HEK293 (cell line): ENCODE data around the gene NTSR1.

Source experiments
- CTCF ChIA-PET: fragments of 350-600 bp; formaldehyde crosslinking; extraction: SDS; loops from one replicate; lab custom pipeline; 2021; ENCODE audit warnings: antibody characterized with exemption; lab: Yijun Ruan, JAX
- POLR2A ChIA-PET: fragments of 300-600 bp; formaldehyde crosslinking; extraction: SDS; loops from one replicate; lab custom pipeline; 2020; ENCODE audit warnings: antibody characterized with exemption, inconsistent platforms; lab: Yijun Ruan, JAX
- H3K27ac ChIP-seq: fragments of 200-500 bp; sonication (Bioruptor generic); 2 replicates; pipeline ENCODE4 v1.5.1; 2014; ENCODE audit warnings: low read depth, low read length, control low read depth, inconsistent platforms; ENCODE audit errors: extremely low read depth
- H3K36me3 ChIP-seq, 2 experiments: fragments of 200-500 bp in 1 of 2; sonication (Bioruptor generic) in 1 of 2; 1 replicate in 1 of 2; 2 replicates in 1 of 2; pipeline ENCODE4 v1.5.1; 2014 to 2017; ENCODE audit warnings: inconsistent platforms in 2 of 2, low read length in 2 of 2; ENCODE audit not compliant: control insufficient read depth in 2 of 2, insufficient read depth in 1 of 2
- H3K4me1 ChIP-seq: fragments of 200-500 bp; sonication (Bioruptor generic); 2 replicates; pipeline ENCODE4 v1.5.1; 2014; ENCODE audit warnings: mild to moderate bottlenecking, low read length, inconsistent platforms; ENCODE audit not compliant: control insufficient read depth, insufficient read depth
- H3K4me3 ChIP-seq: 2 replicates; pipeline ENCODE4 v1.5.1; 2011; ENCODE audit warnings: low read depth, mild to moderate bottlenecking, control low read depth, low read length, moderate library complexity
- H3K9me3 ChIP-seq: fragments of 200-500 bp; sonication (Bioruptor generic); 2 replicates; pipeline ENCODE4 v1.5.1; 2014; ENCODE audit warnings: low read depth, low read length, inconsistent platforms; ENCODE audit not compliant: control insufficient read depth, insufficient read depth
- GLI4 ChIP-seq: fragments of 450-650 bp; formaldehyde crosslinking; IDR thresholded peaks from 2 replicates; pipeline ENCODE4 v1.5.1; 2016; ENCODE audit warnings: missing biosample characterization, missing genetic modification characterization
- GLIS1 ChIP-seq: fragments of 450-650 bp; formaldehyde crosslinking; IDR thresholded peaks from 2 replicates; pipeline ENCODE4 v1.5.1; 2016; ENCODE audit warnings: missing biosample characterization, missing genetic modification characterization
- INSM2 ChIP-seq: fragments of 450-650 bp; formaldehyde crosslinking; IDR thresholded peaks from 2 replicates; pipeline ENCODE4 v1.5.1; 2016; ENCODE audit warnings: missing biosample characterization, missing genetic modification characterization
- KLF9 ChIP-seq: fragments of 450-650 bp; formaldehyde crosslinking; IDR thresholded peaks from 2 replicates; pipeline ENCODE4 v1.5.1; 2016; ENCODE audit warnings: missing biosample characterization, missing genetic modification characterization, low read depth
- MEIS1 ChIP-seq: sonication (generic); formaldehyde crosslinking; IDR thresholded peaks from 2 replicates; pipeline ENCODE4 v1.8.1; 2022; ENCODE audit warnings: missing genetic modification reagents, mild to moderate bottlenecking, borderline replicate concordance
- REPIN1 ChIP-seq: fragments of 450-650 bp; formaldehyde crosslinking; IDR thresholded peaks from 2 replicates; pipeline ENCODE4 v1.5.1; 2017; ENCODE audit warnings: missing biosample characterization, missing genetic modification characterization, low read depth
- SCRT2 ChIP-seq: fragments of 450-650 bp; formaldehyde crosslinking; IDR thresholded peaks from 2 replicates; pipeline ENCODE4 v1.5.1; 2016; ENCODE audit warnings: missing biosample characterization, missing genetic modification characterization
- SETDB1 ChIP-seq: IDR thresholded peaks from one replicate; pipeline ENCODE4 v1.6.1; 2017; ENCODE audit warnings: mild to moderate bottlenecking, low read length, moderate library complexity, mixed read lengths; ENCODE audit not compliant: insufficient read length
- ZNF16 ChIP-seq: fragments of 450-650 bp; formaldehyde crosslinking; IDR thresholded peaks from 2 replicates; pipeline ENCODE4 v1.5.1; 2016; ENCODE audit warnings: low read depth, missing biosample characterization, missing genetic modification characterization
- ZNF394 ChIP-seq: fragments of 450-650 bp; formaldehyde crosslinking; IDR thresholded peaks from 2 replicates; pipeline ENCODE4 v1.5.1; 2016; ENCODE audit warnings: missing biosample characterization, missing genetic modification characterization, mild to moderate bottlenecking, moderate library complexity, borderline replicate concordance
- ZNF521 ChIP-seq: fragments of 450-650 bp; formaldehyde crosslinking; IDR thresholded peaks from 2 replicates; pipeline ENCODE4 v1.5.1; 2017; ENCODE audit warnings: missing biosample characterization, mild to moderate bottlenecking, missing genetic modification characterization
- ZNF621 ChIP-seq: fragments of 450-650 bp; formaldehyde crosslinking; IDR thresholded peaks from 2 replicates; pipeline ENCODE4 v1.5.1; 2017; ENCODE audit warnings: missing biosample characterization, missing genetic modification characterization
- ZNF677 ChIP-seq: fragments of 450-650 bp; IDR thresholded peaks from 2 replicates; pipeline ENCODE4 v1.5.0; 2018; ENCODE audit warnings: missing biosample characterization, mild to moderate bottlenecking, missing genetic modification characterization, moderate library complexity
- ZNF768 ChIP-seq: fragments of 450-650 bp; formaldehyde crosslinking; IDR thresholded peaks from 2 replicates; pipeline ENCODE4 v1.5.1; 2018; ENCODE audit warnings: missing biosample characterization, mild to moderate bottlenecking, missing genetic modification characterization
- ZNF843 ChIP-seq: fragments of 450-650 bp; formaldehyde crosslinking; IDR thresholded peaks from 2 replicates; pipeline ENCODE4 v1.5.1; 2016; ENCODE audit warnings: missing biosample characterization, missing genetic modification characterization
- TF ChIP-seq, protein P1 (sequence below): fragments of 450-650 bp; formaldehyde crosslinking; IDR thresholded peaks from 2 replicates; pipeline ENCODE4 v1.5.1; 2016; ENCODE audit warnings: missing biosample characterization, missing genetic modification characterization
- TF ChIP-seq, protein P2 (sequence below): fragments of 450-650 bp; formaldehyde crosslinking; IDR thresholded peaks from 2 replicates; pipeline ENCODE4 v1.5.1; 2016; ENCODE audit warnings: missing biosample characterization, missing genetic modification characterization, borderline replicate concordance
- TF ChIP-seq, protein P3 (sequence below): fragments of 450-650 bp; IDR thresholded peaks from 2 replicates; pipeline ENCODE4 v1.5.1; 2018; ENCODE audit warnings: missing biosample characterization, mild to moderate bottlenecking, missing genetic modification characterization

Gene NTSR1

DNA sequence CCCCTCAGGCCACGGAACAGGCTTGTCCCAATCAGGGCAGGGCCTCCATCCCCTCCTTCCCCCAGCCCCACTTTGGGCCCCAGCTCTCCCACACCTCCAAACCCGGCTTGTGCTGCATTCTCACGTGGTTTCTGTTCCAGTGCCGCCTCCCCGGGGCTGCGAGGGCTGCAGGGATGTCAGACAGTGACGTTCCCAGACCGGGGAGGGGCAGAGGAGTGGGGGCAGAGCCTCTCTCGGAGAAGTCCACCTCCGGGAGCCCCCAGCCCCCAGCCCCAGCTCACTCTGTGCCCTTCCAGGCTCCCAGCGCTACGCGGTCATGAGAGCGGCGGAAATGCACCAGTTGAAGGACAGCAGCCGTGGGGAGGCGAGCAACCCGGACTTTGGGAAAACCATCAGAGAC, 47.9 kb upstream of the NTSR1 start:
- peaks cover 0 to 9% of the 10 kb centered on the region in 2 experiments; a peak in 1 of 3 replicates for H3K36me3 ChIP-seq
- CTCF ChIA-PET, result no interaction called here

DNA sequence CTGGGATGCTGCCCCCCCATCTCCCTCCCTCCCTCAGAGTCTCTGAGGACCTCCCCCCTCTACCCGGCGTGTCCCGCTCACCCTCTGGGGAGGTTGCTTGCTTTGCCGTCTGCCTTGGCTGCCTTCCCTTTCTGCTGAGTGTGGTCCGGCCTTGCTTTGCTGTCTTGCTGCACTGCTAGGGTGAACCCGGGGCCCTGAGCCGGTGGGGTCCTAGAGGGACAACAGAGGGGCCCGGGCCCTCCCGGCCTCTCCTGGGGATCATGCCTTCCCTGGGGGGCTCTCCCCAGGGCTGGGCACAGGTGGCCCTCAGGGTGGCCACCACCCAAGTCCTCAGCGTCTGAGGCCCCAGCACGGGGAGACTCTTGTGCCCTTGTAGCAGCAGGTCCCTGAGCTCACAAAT, 47.0 kb upstream of the NTSR1 start:
- TF ChIP-seq MEIS1 (CRISPR knock-in tag) (no peak), GLIS1 (tag by site-specific recombination) (peak; percentile 91), ZNF768 (tag by site-specific recombination) (no peak), ZNF677 (no peak), GLI4 (tag by site-specific recombination) (no peak), ZNF621 (no peak), INSM2 (no peak)
- no peaks in the 10 kb centered on the region for H3K9me3 ChIP-seq
- POLR2A ChIA-PET, result no interaction called here
- CTCF ChIA-PET, result no interaction called here
- no peaks in the 10 kb centered on the region for H3K4me1 ChIP-seq
- H3K4me3 ChIP-seq, result no peak overlapping the region
- H3K36me3 ChIP-seq, result peaks cover 0 to 7% of the 10 kb centered on the region in 2 experiments; a peak in 1 of 3 replicates
- no peak overlapping the region for H3K27ac ChIP-seq

More for the DNA sequence above, 47.9 kb upstream of the NTSR1 start:
- H3K4me1 ChIP-seq, result no peaks in the 10 kb centered on the region
- TF ChIP-seq, protein P1, sequence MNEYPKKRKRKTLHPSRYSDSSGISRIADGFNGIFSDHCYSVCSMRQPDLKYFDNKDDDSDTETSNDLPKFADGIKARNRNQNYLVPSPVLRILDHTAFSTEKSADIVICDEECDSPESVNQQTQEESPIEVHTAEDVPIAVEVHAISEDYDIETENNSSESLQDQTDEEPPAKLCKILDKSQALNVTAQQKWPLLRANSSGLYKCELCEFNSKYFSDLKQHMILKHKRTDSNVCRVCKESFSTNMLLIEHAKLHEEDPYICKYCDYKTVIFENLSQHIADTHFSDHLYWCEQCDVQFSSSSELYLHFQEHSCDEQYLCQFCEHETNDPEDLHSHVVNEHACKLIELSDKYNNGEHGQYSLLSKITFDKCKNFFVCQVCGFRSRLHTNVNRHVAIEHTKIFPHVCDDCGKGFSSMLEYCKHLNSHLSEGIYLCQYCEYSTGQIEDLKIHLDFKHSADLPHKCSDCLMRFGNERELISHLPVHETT (tag by site-specific recombination), result no peak
- TF ChIP-seq ZNF677, result no peak
- TF ChIP-seq, all 188 proteins: peak for 0
- Histone ChIP-seq H3K4me3 (no peak overlapping the region), H3K27ac (no peak overlapping the region), H3K9me3 (no peaks in the 10 kb centered on the region)
- POLR2A ChIA-PET, result interaction anchor here (1.1 kb wide), 1 partner anchor 69 kb away, joined by 3 read pairs; no protein-coding TSS in a partner anchor

DNA sequence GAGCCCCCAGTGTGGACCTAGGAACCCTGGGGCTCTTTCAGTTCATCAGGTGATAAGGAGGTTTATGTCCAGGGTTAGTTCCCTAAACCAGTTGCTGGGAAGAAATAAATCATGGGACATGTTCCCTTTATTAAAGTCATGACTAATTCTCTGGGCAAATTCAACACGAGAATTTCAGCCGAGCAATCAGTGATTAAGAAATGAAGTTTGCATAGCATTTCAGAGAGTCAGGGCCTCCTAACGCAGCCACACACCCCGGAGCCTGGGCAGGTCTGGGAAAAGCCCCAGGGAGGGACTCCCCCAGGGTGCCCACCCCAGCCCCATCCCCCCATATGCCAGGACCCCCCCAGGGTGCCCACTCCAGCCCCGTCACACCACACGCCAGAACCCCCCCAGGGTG, 46.2 kb upstream of the NTSR1 start:
- peaks cover 0 to 2% of the 10 kb centered on the region in 2 experiments; a peak in 1 of 3 replicates for H3K36me3 ChIP-seq
- H3K4me1 ChIP-seq, result no peaks in the 10 kb centered on the region
- TF ChIP-seq ZNF677 (no peak), REPIN1 (tag by site-specific recombination) (no peak), SCRT2 (tag by site-specific recombination) (no peak), ZNF843 (no peak), KLF9 (tag by site-specific recombination) (no peak), ZNF394 (tag by site-specific recombination) (no peak), ZNF521 (tag by site-specific recombination) (no peak), SETDB1 (no peak), ZNF16 (tag by site-specific recombination) (no peak)
- TF ChIP-seq, protein P2, sequence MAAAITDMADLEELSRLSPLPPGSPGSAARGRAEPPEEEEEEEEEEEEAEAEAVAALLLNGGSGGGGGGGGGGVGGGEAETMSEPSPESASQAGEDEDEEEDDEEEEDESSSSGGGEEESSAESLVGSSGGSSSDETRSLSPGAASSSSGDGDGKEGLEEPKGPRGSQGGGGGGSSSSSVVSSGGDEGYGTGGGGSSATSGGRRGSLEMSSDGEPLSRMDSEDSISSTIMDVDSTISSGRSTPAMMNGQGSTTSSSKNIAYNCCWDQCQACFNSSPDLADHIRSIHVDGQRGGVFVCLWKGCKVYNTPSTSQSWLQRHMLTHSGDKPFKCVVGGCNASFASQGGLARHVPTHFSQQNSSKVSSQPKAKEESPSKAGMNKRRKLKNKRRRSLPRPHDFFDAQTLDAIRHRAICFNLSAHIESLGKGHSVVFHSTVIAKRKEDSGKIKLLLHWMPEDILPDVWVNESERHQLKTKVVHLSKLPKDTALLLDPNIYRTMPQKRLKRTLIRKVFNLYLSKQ (tag by site-specific recombination), result no peak
- TF ChIP-seq, protein P3, sequence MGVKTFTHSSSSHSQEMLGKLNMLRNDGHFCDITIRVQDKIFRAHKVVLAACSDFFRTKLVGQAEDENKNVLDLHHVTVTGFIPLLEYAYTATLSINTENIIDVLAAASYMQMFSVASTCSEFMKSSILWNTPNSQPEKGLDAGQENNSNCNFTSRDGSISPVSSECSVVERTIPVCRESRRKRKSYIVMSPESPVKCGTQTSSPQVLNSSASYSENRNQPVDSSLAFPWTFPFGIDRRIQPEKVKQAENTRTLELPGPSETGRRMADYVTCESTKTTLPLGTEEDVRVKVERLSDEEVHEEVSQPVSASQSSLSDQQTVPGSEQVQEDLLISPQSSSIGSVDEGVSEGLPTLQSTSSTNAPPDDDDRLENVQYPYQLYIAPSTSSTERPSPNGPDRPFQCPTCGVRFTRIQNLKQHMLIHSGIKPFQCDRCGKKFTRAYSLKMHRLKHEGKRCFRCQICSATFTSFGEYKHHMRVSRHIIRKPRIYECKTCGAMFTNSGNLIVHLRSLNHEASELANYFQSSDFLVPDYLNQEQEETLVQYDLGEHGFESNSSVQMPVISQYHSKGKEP (tag by site-specific recombination), result no peak
- ChIA-PET CTCF (no interaction called here), POLR2A (no interaction called here)
- H3K4me3 ChIP-seq, result no peak overlapping the region
- H3K27ac ChIP-seq, result no peak overlapping the region
- H3K9me3 ChIP-seq, result no peaks in the 10 kb centered on the region
